D721Med (cell line): ENCODE data around the gene CNOT9.

Experiments
- DNase-seq: peaks from one replicate; pipeline ENCODE4 v3.0.0; 2011; ENCODE audit warnings: low spot score; ENCODE audit not compliant: insufficient read length
- FAIRE-seq: peaks from 2 replicates; lab custom pipeline; 2011; peaks lifted over from hg19 to GRCh38; lab: Jason Lieb, UNC
- TF ChIP-seq, protein P1 (sequence below): IDR thresholded peaks from 2 replicates; pipeline ENCODE4 v1.5.1; 2012; ENCODE audit warnings: mild to moderate bottlenecking, control low read depth; ENCODE audit not compliant: insufficient read depth; ENCODE audit errors: missing control alignments

Gene CNOT9

DNA sequence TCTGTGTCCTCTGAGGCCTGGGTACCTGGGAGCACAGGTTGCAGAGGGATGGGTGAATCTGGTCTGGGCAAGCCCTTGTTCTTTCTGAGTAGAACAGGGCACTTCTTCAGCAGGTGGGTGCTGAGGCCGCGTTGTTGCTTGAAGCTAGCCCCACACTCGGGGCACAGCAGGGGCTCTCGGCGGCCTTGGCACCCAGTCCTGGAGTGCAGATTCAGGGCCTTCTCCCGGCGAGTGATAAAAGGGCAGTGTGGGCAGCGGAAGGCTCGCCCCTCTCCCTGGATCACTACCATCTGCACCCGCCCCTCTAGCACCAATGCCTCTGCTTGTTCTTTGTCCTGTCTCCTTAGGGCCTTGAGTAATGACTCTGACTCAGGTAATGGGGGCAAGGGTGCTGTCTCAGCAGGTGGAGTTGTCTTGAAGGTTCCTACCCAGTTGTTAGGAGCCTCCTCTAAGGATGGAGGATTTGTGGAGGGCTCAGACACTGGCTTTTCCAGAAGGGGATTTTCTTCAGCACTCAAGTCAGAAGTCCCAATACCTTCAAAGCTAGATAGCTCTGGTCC, 75.2 kb downstream of the CNOT9 start:
- TF ChIP-seq, protein P1, sequence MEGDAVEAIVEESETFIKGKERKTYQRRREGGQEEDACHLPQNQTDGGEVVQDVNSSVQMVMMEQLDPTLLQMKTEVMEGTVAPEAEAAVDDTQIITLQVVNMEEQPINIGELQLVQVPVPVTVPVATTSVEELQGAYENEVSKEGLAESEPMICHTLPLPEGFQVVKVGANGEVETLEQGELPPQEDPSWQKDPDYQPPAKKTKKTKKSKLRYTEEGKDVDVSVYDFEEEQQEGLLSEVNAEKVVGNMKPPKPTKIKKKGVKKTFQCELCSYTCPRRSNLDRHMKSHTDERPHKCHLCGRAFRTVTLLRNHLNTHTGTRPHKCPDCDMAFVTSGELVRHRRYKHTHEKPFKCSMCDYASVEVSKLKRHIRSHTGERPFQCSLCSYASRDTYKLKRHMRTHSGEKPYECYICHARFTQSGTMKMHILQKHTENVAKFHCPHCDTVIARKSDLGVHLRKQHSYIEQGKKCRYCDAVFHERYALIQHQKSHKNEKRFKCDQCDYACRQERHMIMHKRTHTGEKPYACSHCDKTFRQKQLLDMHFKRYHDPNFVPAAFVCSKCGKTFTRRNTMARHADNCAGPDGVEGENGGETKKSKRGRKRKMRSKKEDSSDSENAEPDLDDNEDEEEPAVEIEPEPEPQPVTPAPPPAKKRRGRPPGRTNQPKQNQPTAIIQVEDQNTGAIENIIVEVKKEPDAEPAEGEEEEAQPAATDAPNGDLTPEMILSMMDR: no peak
- DNase-seq (no peak), FAIRE-seq (no peak)

DNA sequence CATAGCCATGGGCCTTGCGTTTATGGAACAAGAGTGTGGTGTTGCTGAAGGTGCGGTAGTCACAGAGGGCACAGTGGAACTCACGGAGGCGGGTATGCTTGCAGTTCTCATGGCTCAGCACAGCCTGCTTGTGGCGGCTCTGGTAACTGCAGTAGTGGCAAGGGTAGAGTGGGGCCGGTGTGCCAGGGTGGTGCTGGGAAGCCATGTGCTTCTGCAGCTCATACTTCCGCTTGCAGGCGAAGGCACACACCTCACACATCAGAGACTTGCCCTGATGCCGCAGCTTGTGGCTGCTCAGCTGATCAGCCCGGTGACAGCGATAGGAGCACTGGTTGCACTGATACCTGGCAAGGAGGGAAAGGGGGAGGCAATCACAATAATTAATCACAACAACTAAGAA, 76.1 kb downstream of the CNOT9 start:
- TF ChIP-seq, protein P1: no peak
- DNase-seq: no peak
- no peak for FAIRE-seq

DNA sequence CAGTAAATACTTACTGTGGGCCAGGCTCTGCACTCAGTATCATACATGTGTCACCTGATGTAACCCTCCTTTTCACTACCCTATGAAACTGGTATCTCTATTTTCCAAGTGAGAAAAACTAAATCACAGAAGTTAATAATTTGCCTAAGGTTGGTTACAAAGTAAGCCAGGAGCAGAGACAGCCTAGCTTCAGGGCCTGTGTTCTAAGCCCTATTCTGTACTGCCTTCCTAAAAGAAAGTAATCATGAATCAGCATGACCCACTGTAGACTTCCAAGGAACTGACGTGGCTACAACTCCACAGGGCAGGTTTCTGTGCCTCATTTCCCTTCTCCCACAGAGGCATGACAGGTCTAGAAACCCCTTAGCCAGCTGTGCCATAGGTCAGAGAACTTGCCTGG, 76.5 kb downstream of the CNOT9 start:
- TF ChIP-seq, protein P1: no peak
- no peak for DNase-seq
- no peak for FAIRE-seq
